GM12891 (cell line): Measurements from ENCODE around the gene SYNE1.

ENCODE experiments used
- PAX5 ChIP-seq: IDR thresholded peaks from 2 replicates; pipeline ENCODE4 v1.6.1; 2011; ENCODE audit warnings: low read length, moderate library complexity, mild to moderate bottlenecking; ENCODE audit not compliant: insufficient read depth, severe bottlenecking
- POLR2A ChIP-seq: IDR thresholded peaks from 2 replicates; pipeline ENCODE4 v1.6.1; 2011; ENCODE audit warnings: low read depth, low read length, control low read depth
- POLR2AphosphoS5 ChIP-seq: IDR thresholded peaks from 2 replicates; pipeline ENCODE4 v1.6.1; 2011; ENCODE audit warnings: low read depth, low read length, control low read depth
- POU2F2 ChIP-seq: IDR thresholded peaks from 2 replicates; pipeline ENCODE4 v1.6.1; 2011; ENCODE audit warnings: low read depth, mild to moderate bottlenecking, control low read depth, low read length, moderate library complexity
- SPI1 ChIP-seq: IDR thresholded peaks from 2 replicates; pipeline ENCODE4 v1.6.1; 2011; ENCODE audit warnings: low read depth, low read length, control low read depth
- TAF1 ChIP-seq: IDR thresholded peaks from 2 replicates; pipeline ENCODE4 v1.6.1; 2011; ENCODE audit warnings: low read depth, low read length, control low read depth

DNA sequence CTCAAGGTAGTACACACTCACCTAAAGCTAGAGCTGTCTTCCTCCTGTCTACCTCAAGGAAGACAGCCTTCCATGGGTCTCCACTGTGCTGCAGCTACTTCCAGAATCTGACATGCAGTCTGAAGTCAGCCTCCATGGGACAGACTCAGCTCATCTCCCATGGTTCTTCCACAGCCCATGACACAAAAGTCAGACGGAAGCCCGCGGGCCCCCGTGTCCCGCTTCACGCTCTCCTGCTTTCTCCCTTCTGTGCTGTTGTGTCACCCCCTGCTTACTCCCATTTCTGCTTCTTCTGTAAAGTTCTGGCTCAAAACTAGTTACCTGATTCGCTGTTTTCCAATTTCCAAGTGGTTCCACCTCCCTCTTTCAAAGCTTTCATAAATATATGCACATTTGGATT, 184.5 kb downstream of the SYNE1 start:
- TF ChIP-seq TAF1 (no peak), SPI1 (no peak), POLR2AphosphoS5 (no peak), POLR2A (no peak), PAX5 (no peak), POU2F2 (no peak)
